IMR-90 (cell line): Measurements from ENCODE around the gene KATNIP. TPM values are rescaled to one million over a fixed set of nuclear protein-coding genes. Genes with fewer than 3 reads are reported as not detected.
A peak's percentile ranks its signal among the peaks of the same experiment; 100 is the strongest.

ENCODE experiments used
- ATAC-seq: fragments of 200-7000 bp; cut with Tn5 transposase; 2 replicates; pipeline ENCODE4 v1.9.1; 2020; ENCODE audit warnings: low read depth, mild to moderate bottlenecking, moderate library complexity
- BruUV-seq: library from RNA; stranded (reverse); fragments of 400-500 nt; replicated peaks from 2 replicates; lab custom pipeline; 2021; lab: Mats Ljungman, UMichigan
- CTCF ChIA-PET: fragments of 300-600 bp; formaldehyde crosslinking; extraction: SDS; loops from one replicate; lab custom pipeline; 2021; ENCODE audit warnings: antibody characterized with exemption; lab: Yijun Ruan, JAX
- POLR2A ChIA-PET: fragments of 300-600 bp; sonication (Branson Sonifier 250); formaldehyde crosslinking; loops from one replicate; lab custom pipeline; 2022; ENCODE audit warnings: antibody characterized with exemption; ENCODE audit not compliant: unreplicated experiment; lab: Charles Lee
- DNase-seq: peaks from one replicate; pipeline ENCODE4 v3.0.0; 2013
- H2AFZ ChIP-seq: replicated peaks from 2 replicates; pipeline ENCODE3; 2013; ENCODE audit warnings: low read length, mild to moderate bottlenecking; ENCODE audit not compliant: poor library complexity
- H2AK5ac ChIP-seq: 2 replicates; pipeline ENCODE4 v1.6.1; 2013; ENCODE audit warnings: low read depth, low read length, inconsistent platforms
- H2AK9ac ChIP-seq: replicated peaks from 2 replicates; pipeline ENCODE3; 2013; ENCODE audit warnings: mild to moderate bottlenecking, low read depth, low read length, moderate library complexity; ENCODE audit not compliant: poor library complexity
- H2BK120ac ChIP-seq: 2 replicates; pipeline ENCODE4 v1.6.1; 2013; ENCODE audit warnings: low read depth, low read length, inconsistent platforms
- H2BK15ac ChIP-seq: 3 replicates; pipeline ENCODE4 v1.6.1; 2013; ENCODE audit warnings: low read depth, low read length, inconsistent platforms
- H2BK20ac ChIP-seq: 2 replicates; pipeline ENCODE4 v1.6.1; 2013; ENCODE audit warnings: low read depth, mild to moderate bottlenecking, inconsistent platforms, low read length, moderate library complexity
- H2BK5ac ChIP-seq: 2 replicates; pipeline ENCODE4 v1.6.1; 2013; ENCODE audit warnings: mild to moderate bottlenecking, low read depth, low read length, inconsistent platforms; ENCODE audit not compliant: poor library complexity, severe bottlenecking
- H3K14ac ChIP-seq: replicated peaks from 2 replicates; pipeline ENCODE4 v1.6.1; 2013; ENCODE audit warnings: low read depth, low read length, inconsistent platforms
- H3K18ac ChIP-seq: 2 replicates; pipeline ENCODE4 v1.6.1; 2013; ENCODE audit warnings: low read depth, low read length, control low read depth
- H3K23ac ChIP-seq: 2 replicates; pipeline ENCODE4 v1.6.1; 2013; ENCODE audit warnings: low read depth, low read length, inconsistent platforms
- H3K27ac ChIP-seq: 2 replicates; pipeline ENCODE4 v1.5.1; 2013; ENCODE audit warnings: mild to moderate bottlenecking, control low read depth, low read length; ENCODE audit not compliant: insufficient read depth
- H3K27me3 ChIP-seq: 2 replicates; pipeline ENCODE4 v1.6.1; 2013; ENCODE audit warnings: low read length; ENCODE audit not compliant: control insufficient read depth, insufficient read depth
- H3K36me3 ChIP-seq: 2 replicates; pipeline ENCODE4 v1.6.1; 2013; ENCODE audit warnings: low read length, mixed read lengths; ENCODE audit not compliant: control insufficient read depth, insufficient read depth
- H3K4ac ChIP-seq: 2 replicates; pipeline ENCODE4 v1.6.1; 2013; ENCODE audit warnings: low read depth, low read length, inconsistent platforms
- H3K4me1 ChIP-seq: 2 replicates; pipeline ENCODE4 v1.6.1; 2013; ENCODE audit warnings: low read length, mixed read lengths; ENCODE audit not compliant: control insufficient read depth, insufficient read depth
- H3K4me2 ChIP-seq: 2 replicates; pipeline ENCODE4 v1.6.1; 2013; ENCODE audit warnings: low read depth, mild to moderate bottlenecking, control low read depth, low read length, moderate library complexity
- H3K4me3 ChIP-seq: 2 replicates; pipeline ENCODE4 v1.5.1; 2013; ENCODE audit warnings: low read depth, mild to moderate bottlenecking, control low read depth, low read length, moderate library complexity; ENCODE audit not compliant: insufficient read depth
- H3K56ac ChIP-seq: 2 replicates; pipeline ENCODE4 v1.6.1; 2013; ENCODE audit warnings: low read length, inconsistent platforms; ENCODE audit not compliant: insufficient read depth; ENCODE audit errors: extremely low read depth
- H3K79me1 ChIP-seq, 2 experiments: 2 replicates each; pipeline ENCODE4 v1.6.1; 2013; ENCODE audit warnings: low read length in 2 of 2, inconsistent platforms in 1 of 2, low read depth in 1 of 2
- H3K9ac ChIP-seq: 2 replicates; pipeline ENCODE4 v1.6.1; 2013; ENCODE audit warnings: low read depth, low read length, control low read depth
- H3K9me1 ChIP-seq: 2 replicates; pipeline ENCODE4 v1.6.1; 2013; ENCODE audit warnings: low read length, inconsistent platforms; ENCODE audit not compliant: insufficient read depth
- H3K9me3 ChIP-seq: 2 replicates; pipeline ENCODE4 v1.6.1; 2013; ENCODE audit warnings: low read length; ENCODE audit not compliant: control insufficient read depth, insufficient read depth
- H4K20me1 ChIP-seq: 2 replicates; pipeline ENCODE4 v1.6.1; 2013; ENCODE audit warnings: low read length, inconsistent platforms; ENCODE audit not compliant: insufficient read depth
- H4K5ac ChIP-seq: 2 replicates; pipeline ENCODE4 v1.6.1; 2013; ENCODE audit warnings: mild to moderate bottlenecking, low read depth, low read length, control low read depth
- H4K8ac ChIP-seq, 2 experiments: 2 replicates each; pipeline ENCODE4 v1.6.1; 2013; ENCODE audit warnings: low read depth in 2 of 2, low read length in 2 of 2, control low read depth in 1 of 2, inconsistent platforms in 1 of 2
- H4K91ac ChIP-seq: 2 replicates; pipeline ENCODE4 v1.6.1; 2013; ENCODE audit warnings: low read depth, low read length, inconsistent platforms; ENCODE audit not compliant: insufficient read depth
- CHD1 ChIP-seq: IDR thresholded peaks from 2 replicates; pipeline ENCODE4 v1.6.1; 2012; ENCODE audit warnings: low read depth, low read length, improper control_type of control experiment
- CTCF ChIP-seq: conservative IDR thresholded peaks from 2 replicates; pipeline ENCODE4 v1.5.1; 2012; ENCODE audit warnings: mild to moderate bottlenecking, low read depth, low read length, improper control_type of control experiment
- ELK1 ChIP-seq: fragments of 150-350 bp; IDR thresholded peaks from 2 replicates; pipeline ENCODE4 v1.6.1; 2016; ENCODE audit warnings: low read depth, mild to moderate bottlenecking, low read length, moderate library complexity, borderline replicate concordance
- MAFK ChIP-seq: IDR thresholded peaks from 2 replicates; pipeline ENCODE4 v1.6.1; 2012; ENCODE audit warnings: low read depth, low read length, improper control_type of control experiment
- MXI1 ChIP-seq: IDR thresholded peaks from 2 replicates; pipeline ENCODE4 v1.6.1; 2012; ENCODE audit warnings: low read depth, mild to moderate bottlenecking, low read length, moderate library complexity, borderline replicate concordance
- POLR2A ChIP-seq: IDR thresholded peaks from 2 replicates; pipeline ENCODE4 v1.6.1; 2012; ENCODE audit warnings: mild to moderate bottlenecking, low read depth, low read length
- RAD21 ChIP-seq: IDR thresholded peaks from 2 replicates; pipeline ENCODE4 v1.6.1; 2012; ENCODE audit warnings: low read length, improper control_type of control experiment
- RCOR1 ChIP-seq: IDR thresholded peaks from 2 replicates; pipeline ENCODE4 v1.6.1; 2012; ENCODE audit warnings: mild to moderate bottlenecking, low read length, improper control_type of control experiment; ENCODE audit not compliant: insufficient replicate concordance
- SMC3 ChIP-seq: fragments of 150-350 bp; IDR thresholded peaks from 2 replicates; pipeline ENCODE4 v1.6.1; 2016; ENCODE audit warnings: low read depth, mild to moderate bottlenecking, antibody characterized with exemption, low read length, moderate library complexity
- WGBS, 2 experiments: methylation state at CpG; one replicate each; pipeline versions ENCODE4 v1.1.5 to v1.1.7; 2013; ENCODE audit warnings: missing lambda C conversion rate in 2 of 2; ENCODE audit not compliant: insufficient read length in 1 of 2; ENCODE audit errors: extremely low coverage in 2 of 2; 5-methylcytosine and 5-hydroxymethylcytosine counted together
- dilution Hi-C: fragments of 300-500 bp; cut with HindIII; formaldehyde crosslinking; loops from one replicate; pipeline ENCODE4 v1.14.3; 2018; ENCODE audit warnings: low sequenced_read_pairs; ENCODE audit not compliant: unreplicated experiment
- in situ Hi-C: fragments of 300-500 bp; cut with MboI; formaldehyde crosslinking; loops from 3 replicates; pipeline ENCODE4 v1.14.3; 2019; ENCODE audit warnings: low sequenced_read_pairs, inconsistent platforms, mixed read lengths
- intact Hi-C: fragments of 100-400 bp; cut with micrococcal nuclease; formaldehyde crosslinking; loops from 2 replicates; pipeline ENCODE4 v1.10.0; 2022
- polyA plus RNA-seq, 3 experiments: library from polyadenylated mRNA; depleted of rRNA; stranded (reverse); fragments of >200 nt; gene quantifications; 2 replicates each; pipeline ENCODE4 v1.2.3, GENCODE V29; 2012; ENCODE audit warnings: low replicate concordance in 1 of 3
- total RNA-seq: library from RNA; depleted of rRNA; stranded (reverse); fragments of >200 nt; gene quantifications from 2 replicates; pipeline ENCODE4 v1.2.3, GENCODE V29; 2012

The KATNIP gene
- total and polyA plus RNA-seq, 2 of the 4 experiments (the other 2 are of a cell fraction), result 16.7 to 18.6 TPM

- Histone ChIP-seq H2AK9ac (peak overlapping the region; percentile 39), H3K4me3 (no peak overlapping the region), H3K36me3 (peaks cover 8% of the 10 kb centered on the region; the same call in 1 of the 2 replicates), H3K27ac (peak overlapping the region; percentile 57), H3K4ac (peak overlapping the region; percentile 90), H3K9ac (no peak overlapping the region), H3K27me3 (no peaks in the 10 kb centered on the region), H3K18ac (peak overlapping the region; percentile 22; the same call in 1 of the 2 replicates), H4K20me1 (peaks cover 4% of the 10 kb centered on the region; the same call in 1 of the 2 replicates), H3K4me1 (peaks cover 11% of the 10 kb centered on the region), H3K9me1 (peaks cover 16% of the 10 kb centered on the region), H3K23ac (peak overlapping the region; percentile 88), H4K91ac (peak overlapping the region; percentile 90), H2BK15ac (peak overlapping the region; percentile 88; the same call in 2 of the 3 replicates), H2BK120ac (peak overlapping the region; percentile 87), H3K56ac (no peak overlapping the region; the same call in 1 of the 2 replicates), H2AK5ac (peak overlapping the region; percentile 95), H4K5ac (no peak overlapping the region), H3K79me1 (peaks cover 2 to 10% of the 10 kb centered on the region in 2 experiments; a peak in 2 of 4 replicates), H2AFZ (peak overlapping the region; percentile 65), H2BK20ac (peak overlapping the region; percentile 93), H4K8ac (peak overlapping the region; percentile 28 to 57; a peak in 2 of 4 replicates), H3K4me2 (no peak overlapping the region), H3K9me3 (no peaks in the 10 kb centered on the region), H2BK5ac (peak overlapping the region; percentile 75), H3K14ac (peak overlapping the region; percentile 90)
- WGBS, 2 experiments, result 81% methylated on average over 3 of the region's 4 CpGs; no CpG with 5 or more reads in 1 of the 2 experiments
- DNase-seq, result peak; percentile 22
- in situ Hi-C loops (no loop called here), intact Hi-C loops (no loop called here), dilution Hi-C loops (no loop called here)
- peak; percentile 47 for ATAC-seq
- ChIA-PET CTCF (no interaction called here), POLR2A (interaction anchor here (0.5 kb wide), 1 partner anchor 328 kb away, joined by 8 read pairs; no protein-coding TSS in a partner anchor)
- no peak for TF ChIP-seq MXI1
- TF ChIP-seq MAFK, result no peak
- no peak for TF ChIP-seq RCOR1
- no peak for TF ChIP-seq SMC3
- no peak for TF ChIP-seq CTCF
- TF ChIP-seq POLR2A, result no peak
- no peak for TF ChIP-seq CHD1
- no peak for TF ChIP-seq ELK1
- TF ChIP-seq RAD21, result no peak
- no TSS peak for BruUV-seq
Measured at GRCh38 chr16:27579087-27579980, 29.4 kb downstream of the KATNIP start.
